NCI-H1092 treated with DMSO at 0.1 percent for 48 hours (cell line): ENCODE measurements around the gene PDGFB.

Source experiments
- DNase-seq: peaks from one replicate; lab custom pipeline; 2025; lab: John Stamatoyannopoulos, UW

Gene PDGFB

DNA sequence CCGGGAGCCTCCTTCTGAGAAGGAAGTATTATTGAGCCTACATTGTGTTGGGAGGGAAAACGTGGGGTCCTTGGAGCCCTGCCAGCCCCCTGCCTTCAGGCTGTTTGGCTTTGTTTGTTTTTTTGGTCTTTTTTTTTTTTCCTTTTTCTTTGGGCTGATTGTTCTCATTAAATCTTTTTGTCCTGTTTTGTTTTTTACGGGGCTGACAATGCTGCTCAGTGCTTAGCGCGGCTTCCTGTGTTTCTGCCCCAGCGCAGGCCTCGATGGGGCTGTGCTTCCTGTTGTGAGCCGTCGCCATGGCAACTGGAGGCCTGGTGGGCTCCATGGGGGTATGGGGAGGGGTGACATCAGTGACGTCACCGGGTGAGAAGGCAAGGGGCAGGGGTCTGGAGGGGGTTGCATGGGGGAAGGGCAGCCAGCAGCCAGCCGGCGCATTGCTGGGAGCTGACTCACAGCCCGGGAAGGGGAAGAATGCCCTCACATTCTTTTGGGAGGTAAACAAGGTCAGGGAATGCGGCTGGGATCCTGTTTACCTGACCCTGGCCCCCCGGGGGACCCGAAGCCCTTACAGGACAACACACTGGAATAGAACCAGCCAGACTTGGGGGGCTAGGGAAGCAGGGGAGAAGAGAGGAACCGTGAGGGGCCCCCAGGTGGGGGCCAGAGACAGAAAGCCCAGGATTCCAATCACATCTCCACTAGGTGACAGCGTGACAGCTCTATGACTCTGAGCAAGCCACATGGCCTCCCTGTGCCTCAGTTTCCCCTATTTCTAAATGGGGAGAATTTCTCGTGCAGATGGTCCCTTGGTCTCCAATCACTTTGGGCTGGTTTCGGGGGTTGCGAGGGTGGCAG lies 70.1 kb downstream of the PDGFB start:
- no peak for DNase-seq

DNA sequence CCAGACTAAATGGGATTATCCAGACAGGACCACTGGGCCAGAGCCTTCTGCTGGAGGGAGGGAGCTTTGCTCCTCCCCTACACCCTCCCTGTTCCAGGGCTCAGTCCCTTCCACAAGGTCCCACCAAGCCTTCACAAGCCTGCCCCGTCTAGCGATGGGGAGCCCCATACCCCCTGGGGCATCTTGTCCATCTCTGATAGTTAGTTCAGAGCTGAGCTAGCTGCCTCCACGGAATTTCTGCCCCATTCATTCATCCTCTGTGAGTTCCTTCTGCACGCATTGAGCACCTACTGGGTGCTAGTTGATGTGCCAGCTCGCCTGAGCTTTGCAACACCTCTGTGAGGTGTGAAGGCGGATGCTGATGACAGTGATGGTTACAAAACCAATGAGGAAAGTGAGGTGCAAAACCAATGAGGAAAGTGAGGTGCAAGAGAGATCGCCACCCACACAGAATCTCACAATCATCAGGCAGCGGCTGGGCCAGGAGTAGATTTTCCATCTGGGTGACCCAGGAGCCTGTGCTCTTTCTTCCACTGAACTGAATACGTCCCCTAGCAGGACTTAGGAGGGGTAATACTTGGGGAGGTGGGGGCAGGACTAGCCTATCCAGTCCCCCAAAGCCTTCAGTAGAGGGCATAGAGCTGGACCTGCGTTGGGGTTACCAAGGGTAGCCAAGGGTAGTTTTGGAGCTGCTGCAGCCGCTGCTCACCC lies 70.8 kb downstream of the PDGFB start:
- DNase-seq = no peak
